HG03175 (cell line): ENCODE results near the gene CELF5.

Experiments used
- ATAC-seq: cut with Tn5 transposase; IDR thresholded peaks from one replicate; pipeline ENCODE4 v1.9.1; 2021; ENCODE audit warnings: mild to moderate bottlenecking, moderate library complexity; ENCODE audit not compliant: unreplicated experiment

CELF5 gene

GRCh38 chr19:3270902-3271301 is 46.4 kb downstream of the CELF5 start:
- no peak for ATAC-seq

- ATAC-seq = no peak
Observed at GRCh38 chr19:3272401-3272931, 48.0 kb downstream of the CELF5 start.

GRCh38 chr19:3272952-3273351 is 48.5 kb downstream of the CELF5 start:
- no peak for ATAC-seq

GRCh38 chr19:3274245-3274941 is 49.9 kb downstream of the CELF5 start:
- ATAC-seq = no peak

- ATAC-seq = no peak
Observed at GRCh38 chr19:3274942-3275582, 50.6 kb downstream of the CELF5 start.

GRCh38 chr19:3275583-3276340 is 51.3 kb downstream of the CELF5 start:
- ATAC-seq = no peak

GRCh38 chr19:3276341-3276799 is 51.9 kb downstream of the CELF5 start:
- no peak for ATAC-seq

GRCh38 chr19:3277649-3278048 is 53.2 kb downstream of the CELF5 start:
- no peak for ATAC-seq

GRCh38 chr19:3278294-3278693 is 53.8 kb downstream of the CELF5 start:
- ATAC-seq = no peak

- no peak for ATAC-seq
Observed at GRCh38 chr19:3278749-3279148, 54.3 kb downstream of the CELF5 start.

- no peak for ATAC-seq
Observed at GRCh38 chr19:3279306-3279705, 54.8 kb downstream of the CELF5 start.

- ATAC-seq = no peak
Observed at GRCh38 chr19:3281026-3281425, 56.6 kb downstream of the CELF5 start.

- ATAC-seq = no peak
Observed at GRCh38 chr19:3282155-3282554, 57.7 kb downstream of the CELF5 start.

GRCh38 chr19:3282564-3282963 is 58.1 kb downstream of the CELF5 start:
- ATAC-seq = no peak

- ATAC-seq = no peak
Observed at GRCh38 chr19:3283246-3283751, 58.8 kb downstream of the CELF5 start.

GRCh38 chr19:3283886-3284657 is 59.6 kb downstream of the CELF5 start:
- ATAC-seq = no peak

GRCh38 chr19:3284759-3285646 is 60.5 kb downstream of the CELF5 start:
- ATAC-seq = no peak

- ATAC-seq = no peak
Observed at GRCh38 chr19:3285647-3286176, 61.3 kb downstream of the CELF5 start.

- ATAC-seq = no peak
Observed at GRCh38 chr19:3287814-3288213, 63.4 kb downstream of the CELF5 start.
